B cell (primary cell): Measurements from ENCODE around the gene NMT1. TPM values are rescaled to one million over a fixed set of nuclear protein-coding genes. Genes with fewer than 3 reads are reported as not detected.
A peak's percentile ranks its signal among the peaks of the same experiment; 100 is the strongest.

Source experiments
- ATAC-seq: fragments of 200-7000 bp; cut with Tn5 transposase; one replicate; pipeline ENCODE4 v1.10.0; 2021; ENCODE audit warnings: low read depth, mild to moderate bottlenecking, moderate number of reproducible peaks, moderate library complexity
- CTCF ChIA-PET: fragments of 350-600 bp; sonication (Branson Sonifier 250); formaldehyde crosslinking; loops from one replicate; lab custom pipeline; 2021; ENCODE audit warnings: antibody characterized with exemption, inconsistent platforms; lab: Charles Lee
- POLR2A ChIA-PET: fragments of 350-600 bp; sonication (Branson Sonifier 250); formaldehyde crosslinking; loops from one replicate; lab custom pipeline; 2021; ENCODE audit warnings: antibody characterized with exemption; lab: Charles Lee
- DNase-seq: peaks from one replicate; pipeline ENCODE4 v3.0.0; 2013
- H2AFZ ChIP-seq: 2 replicates; pipeline ENCODE4 v1.6.1; 2012; ENCODE audit warnings: mild to moderate bottlenecking, low read depth, low read length; ENCODE audit not compliant: insufficient read depth, poor library complexity, severe bottlenecking
- H3K27ac ChIP-seq, 2 donors: 1 replicate in 1 of 2; 2 replicates in 1 of 2; pipeline ENCODE4 v1.5.1; 2012 to 2013; ENCODE audit warnings: low read length in 2 of 2, mild to moderate bottlenecking in 2 of 2, moderate library complexity in 1 of 2
- H3K27me3 ChIP-seq, 4 experiments: fragments of 200-600 bp in 1 of 4; sonication (generic) in 1 of 4; replicated peaks in 1 of 4; 1 replicate in 2 of 4; 2 replicates in 2 of 4; pipeline versions ENCODE4 v1.6.1 to v1.7.0; 2013 to 2016; ENCODE audit warnings: low read length in 3 of 4, mild to moderate bottlenecking in 2 of 4, mixed read lengths in 1 of 4, moderate library complexity in 1 of 4; ENCODE audit not compliant: insufficient read depth in 4 of 4, control insufficient read depth in 3 of 4; ENCODE audit errors: control extremely low read depth in 1 of 4
- H3K36me3 ChIP-seq, 2 experiments: replicated peaks in 1 of 2; 1 replicate in 1 of 2; 2 replicates in 1 of 2; pipeline versions ENCODE4 v1.6.1 to v1.7.1; 2013; ENCODE audit warnings: low read length in 1 of 2; ENCODE audit not compliant: insufficient read depth in 2 of 2, control insufficient read depth in 1 of 2; ENCODE audit errors: control extremely low read depth in 1 of 2, extremely low read depth in 1 of 2
- H3K4me1 ChIP-seq, 2 donors: fragments of 200-600 bp in 1 of 2; sonication (generic) in 1 of 2; 1 replicate in 1 of 2; 2 replicates in 1 of 2; pipeline versions ENCODE4 v1.5.1 to v1.6.1; 2013 to 2017; ENCODE audit warnings: low read length in 2 of 2; ENCODE audit not compliant: control insufficient read depth in 2 of 2, insufficient read depth in 2 of 2
- H3K4me2 ChIP-seq: replicated peaks from 2 replicates; pipeline ENCODE3; 2012; ENCODE audit warnings: mild to moderate bottlenecking, low read depth, low read length; ENCODE audit not compliant: poor library complexity, severe bottlenecking
- H3K4me3 ChIP-seq, 5 experiments: fragments of 200-600 bp in 1 of 5; sonication (generic) in 1 of 5; 1 replicate in 3 of 5; 2 replicates in 2 of 5; pipeline versions ENCODE4 v1.5.1 to v1.7.0; 2011 to 2016; ENCODE audit warnings: low read length in 4 of 5, mild to moderate bottlenecking in 4 of 5, low read depth in 2 of 5, control low read depth in 1 of 5, moderate library complexity in 1 of 5; ENCODE audit not compliant: insufficient read depth in 1 of 5; ENCODE audit errors: control extremely low read depth in 1 of 5, extremely low read depth in 1 of 5
- H3K79me2 ChIP-seq: fragments of 200-600 bp; sonication (generic); one replicate; pipeline ENCODE4 v1.6.0; 2016; ENCODE audit warnings: low read length; ENCODE audit not compliant: control insufficient read depth, insufficient read depth
- H3K9ac ChIP-seq: fragments of 200-600 bp; sonication (generic); 2 replicates; pipeline ENCODE4 v1.6.1; 2017; ENCODE audit warnings: mild to moderate bottlenecking, low read length, moderate library complexity
- H3K9me3 ChIP-seq, 3 donors: one replicate each; pipeline versions ENCODE4 v1.6.1 to v1.7.1; 2013; ENCODE audit warnings: low read length in 2 of 3; ENCODE audit not compliant: control insufficient read depth in 2 of 3, insufficient read depth in 1 of 3; ENCODE audit errors: control extremely low read depth in 1 of 3
- H4K20me1 ChIP-seq: 2 replicates; pipeline ENCODE4 v1.6.0; 2012; ENCODE audit warnings: mild to moderate bottlenecking, low read length; ENCODE audit not compliant: insufficient read depth, control insufficient read depth, poor library complexity, severe bottlenecking
- H3K27ac Mint-ChIP-seq: one replicate; pipeline ENCODE4 v1.8.0; 2021; ENCODE audit warnings: mixed read lengths
- H3K27me3 Mint-ChIP-seq: one replicate; pipeline ENCODE4 v1.8.0; 2021; ENCODE audit warnings: mixed read lengths
- H3K4me1 Mint-ChIP-seq: one replicate; pipeline ENCODE4 v1.8.0; 2021; ENCODE audit warnings: mixed read lengths
- H3K4me3 Mint-ChIP-seq: one replicate; pipeline ENCODE4 v1.8.0; 2021; ENCODE audit warnings: mixed read lengths
- H3K9me3 Mint-ChIP-seq: one replicate; pipeline ENCODE4 v1.8.0; 2022; ENCODE audit warnings: mixed read lengths; ENCODE audit not compliant: insufficient read depth
- EZH2 ChIP-seq: IDR thresholded peaks from 2 replicates; pipeline ENCODE4 v1.6.1; 2012; ENCODE audit warnings: borderline replicate concordance, low read depth, mild to moderate bottlenecking, moderate library complexity, low read length; ENCODE audit not compliant: insufficient read depth, poor library complexity, severe bottlenecking
- WGBS: methylation state at CpG from one replicate; pipeline ENCODE4 v1.1.5; 2013; ENCODE audit warnings: missing lambda C conversion rate; ENCODE audit not compliant: insufficient coverage; 5-methylcytosine and 5-hydroxymethylcytosine counted together
- intact Hi-C: fragments of 100-400 bp; cut with micrococcal nuclease; formaldehyde crosslinking; loops from one replicate; pipeline ENCODE4 v1.10.0; 2022
- polyA plus RNA-seq: library from polyadenylated mRNA; depleted of rRNA; stranded (reverse); fragments of >200 nt; gene quantifications from 2 replicates; pipeline ENCODE4 v1.2.3, GENCODE V29; 2012
- total RNA-seq, 2 donors: library from RNA; stranded (reverse); fragments of 120-200 nt in 1 of 2; gene quantifications; 1 replicate in 1 of 2; 2 replicates in 1 of 2; pipeline versions ENCODE4 v1.2.3 to v1.2.4, GENCODE V29; 2013 to 2022
- TF ChIP-seq, protein P1 (sequence below): fragments of 200-600 bp; IDR thresholded peaks from one replicate; pipeline ENCODE4 v1.8.0; 2022; ENCODE audit warnings: antibody characterized with exemption, mild to moderate bottlenecking

The NMT1 gene
- total and polyA plus RNA-seq, 2 donors (not counting 1 experiment from before 2014, with no cell fraction given) = 30.1 to 134 TPM

GRCh38 chr17:45129940-45130680, 69.0 kb downstream of the NMT1 start:
- Histone ChIP-seq H2AFZ (no peak overlapping the region), H3K9me3 (no peaks in the 10 kb centered on the region), H3K4me2 (no peak overlapping the region), H3K79me2 (peaks cover 4% of the 10 kb centered on the region), H3K27ac (no peak overlapping the region), H4K20me1 (no peaks in the 10 kb centered on the region), H3K27me3 (peaks cover 0 to 10% (median 2%) of the 10 kb centered on the region in 4 experiments), H3K4me3 (no peak overlapping the region), H3K36me3 (no peaks in the 10 kb centered on the region), H3K4me1 (peaks cover 7 to 8% of the 10 kb centered on the region in 2 donors), H3K9ac (no peak overlapping the region)
- intact Hi-C loops = no loop called here
- DNase-seq (no peak), ATAC-seq (no peak)
- ChIA-PET CTCF (interaction anchor here (0.7 to 10.2 kb wide), 3 partner anchors 12 to 68 kb away, joined by 3 to 233 read pairs (median 4); no protein-coding TSS in a partner anchor), POLR2A (interaction anchor here (0.8 kb wide), 1 partner anchor 20 kb away, joined by 4 read pairs; no protein-coding TSS in a partner anchor)
- WGBS = 91% methylated on average over 12 of the region's 13 CpGs
- H3K9me3 Mint-ChIP-seq = no peaks in the 10 kb centered on the region
- TF ChIP-seq EZH2 = no peak
- TF ChIP-seq, protein P1, sequence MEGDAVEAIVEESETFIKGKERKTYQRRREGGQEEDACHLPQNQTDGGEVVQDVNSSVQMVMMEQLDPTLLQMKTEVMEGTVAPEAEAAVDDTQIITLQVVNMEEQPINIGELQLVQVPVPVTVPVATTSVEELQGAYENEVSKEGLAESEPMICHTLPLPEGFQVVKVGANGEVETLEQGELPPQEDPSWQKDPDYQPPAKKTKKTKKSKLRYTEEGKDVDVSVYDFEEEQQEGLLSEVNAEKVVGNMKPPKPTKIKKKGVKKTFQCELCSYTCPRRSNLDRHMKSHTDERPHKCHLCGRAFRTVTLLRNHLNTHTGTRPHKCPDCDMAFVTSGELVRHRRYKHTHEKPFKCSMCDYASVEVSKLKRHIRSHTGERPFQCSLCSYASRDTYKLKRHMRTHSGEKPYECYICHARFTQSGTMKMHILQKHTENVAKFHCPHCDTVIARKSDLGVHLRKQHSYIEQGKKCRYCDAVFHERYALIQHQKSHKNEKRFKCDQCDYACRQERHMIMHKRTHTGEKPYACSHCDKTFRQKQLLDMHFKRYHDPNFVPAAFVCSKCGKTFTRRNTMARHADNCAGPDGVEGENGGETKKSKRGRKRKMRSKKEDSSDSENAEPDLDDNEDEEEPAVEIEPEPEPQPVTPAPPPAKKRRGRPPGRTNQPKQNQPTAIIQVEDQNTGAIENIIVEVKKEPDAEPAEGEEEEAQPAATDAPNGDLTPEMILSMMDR = no peak
- peak overlapping the region; percentile 97 for H3K4me3 Mint-ChIP-seq
- H3K27ac Mint-ChIP-seq = no peak overlapping the region
- H3K27me3 Mint-ChIP-seq = peaks cover 4% of the 10 kb centered on the region
- H3K4me1 Mint-ChIP-seq = peaks cover 7% of the 10 kb centered on the region
